ENCODE results near the gene PARD3.

DNA sequence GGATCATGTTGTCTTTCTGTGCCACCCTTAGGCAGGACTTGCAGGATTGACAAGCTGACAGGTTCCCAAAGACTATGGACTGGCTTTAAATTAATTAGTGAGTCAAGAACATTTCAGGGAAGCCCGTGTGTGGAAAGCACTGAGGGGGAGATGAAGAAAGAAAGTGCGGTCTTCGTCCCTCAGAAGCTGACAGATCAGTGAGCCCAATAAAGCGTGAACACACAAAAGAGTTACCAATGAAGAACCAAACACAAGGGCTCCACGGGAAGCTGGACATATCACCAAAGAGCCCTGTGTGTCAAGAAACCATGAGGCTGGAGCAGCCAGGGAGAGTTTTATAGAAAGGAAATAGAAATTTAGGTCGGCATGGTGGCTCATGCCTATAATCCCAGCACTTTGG is 725.8 kb downstream of the PARD3 start:
- no peak for TF ChIP-seq CTCF (IDR thresholded peaks at IDR 0.05)
- no peak for TF ChIP-seq POLR2A (IDR thresholded peaks at IDR 0.05)
